SU-DHL-6 (cell line): ENCODE results near the gene SLF2.

Experiments
- H2AFZ ChIP-seq: fragments of 200-600 bp; sonication (generic); 2 replicates; pipeline ENCODE4 v1.6.1; 2014; ENCODE audit warnings: low read depth, mild to moderate bottlenecking, moderate library complexity, mixed read lengths, antibody characterized with exemption, low read length; ENCODE audit not compliant: severe bottlenecking
- H3F3A ChIP-seq: fragments of 200-600 bp; shearing (Covaris generic); 2 replicates; pipeline ENCODE4 v1.6.0; 2016; ENCODE audit warnings: antibody characterized with exemption, mild to moderate bottlenecking; ENCODE audit not compliant: insufficient read depth
- H3K27ac ChIP-seq: fragments of 200-600 bp; sonication (generic); 2 replicates; pipeline ENCODE4 v1.5.1; 2016; ENCODE audit warnings: low read depth, mild to moderate bottlenecking, low read length, moderate library complexity, mixed read lengths
- H3K27me3 ChIP-seq: fragments of 200-600 bp; sonication (generic), shearing (Covaris generic); 2 replicates; pipeline ENCODE4 v1.6.0; 2014; ENCODE audit warnings: mild to moderate bottlenecking, low read length
- H3K36me3 ChIP-seq: fragments of 200-600 bp; sonication (generic); 2 replicates; pipeline ENCODE4 v1.6.1; 2014; ENCODE audit warnings: mild to moderate bottlenecking, low read length, mixed read lengths
- H3K4me2 ChIP-seq: fragments of 300-600, 200-600 bp; shearing (Covaris generic), sonication (generic); 2 replicates; pipeline ENCODE4 v1.6.0; 2014; ENCODE audit warnings: low read length, low read depth, mild to moderate bottlenecking; ENCODE audit not compliant: poor library complexity, severe bottlenecking
- H3K4me3 ChIP-seq: fragments of 200-600 bp; sonication (generic); 2 replicates; pipeline ENCODE4 v1.5.1; 2014; ENCODE audit warnings: antibody characterized with exemption, low read length, mild to moderate bottlenecking, mixed read lengths; ENCODE audit not compliant: insufficient read depth, poor library complexity, severe bottlenecking
- H3K79me2 ChIP-seq: fragments of 200-600 bp; sonication (generic); 2 replicates; pipeline ENCODE4 v1.6.1; 2014; ENCODE audit warnings: mild to moderate bottlenecking, low read length, moderate library complexity; ENCODE audit not compliant: insufficient read depth
- H3K9ac ChIP-seq: fragments of 200-600 bp; sonication (generic); 2 replicates; pipeline ENCODE4 v1.7.0; 2014; ENCODE audit warnings: mild to moderate bottlenecking, low read length
- H3K9me2 ChIP-seq: fragments of 200-600 bp; sonication (generic); replicated peaks from 2 replicates; pipeline ENCODE4 v1.6.1; 2014; ENCODE audit warnings: low read length; ENCODE audit not compliant: insufficient read depth
- H3K9me3 ChIP-seq: fragments of 200-600 bp; sonication (generic); 2 replicates; pipeline ENCODE4 v1.6.1; 2014; ENCODE audit warnings: low read length, mixed read lengths; ENCODE audit not compliant: insufficient read depth
- H4K20me1 ChIP-seq: fragments of 200-600 bp; sonication (generic); 2 replicates; pipeline ENCODE4 v1.6.1; 2014; ENCODE audit warnings: low read depth, mild to moderate bottlenecking, antibody characterized with exemption, low read length, moderate library complexity, mixed read lengths
- CTCF ChIP-seq: fragments of 200-600 bp; sonication (generic); IDR thresholded peaks from one replicate; pipeline ENCODE4 v1.5.1; 2017; ENCODE audit warnings: antibody characterized with exemption, mild to moderate bottlenecking, low read length, moderate library complexity; ENCODE audit not compliant: insufficient read depth, poor library complexity, severe bottlenecking
- EZH2phosphoT487 ChIP-seq: fragments of 200-600 bp; sonication (generic), shearing (Covaris generic); conservative IDR thresholded peaks from 2 replicates; pipeline ENCODE4 v1.6.1; 2018; ENCODE audit warnings: mild to moderate bottlenecking, antibody characterized with exemption, low read length, moderate library complexity, mixed read lengths

Gene SLF2

GRCh38 chr10:100982916-100983830 is 70.4 kb downstream of the SLF2 start:
- Histone ChIP-seq H3K9me3 (no peaks in the 10 kb centered on the region), H3K9ac (no peak overlapping the region), H3K9me2 (no peaks in the 10 kb centered on the region), H2AFZ (no peak overlapping the region), H3K4me3 (no peak overlapping the region), H3K36me3 (no peaks in the 10 kb centered on the region), H4K20me1 (no peaks in the 10 kb centered on the region), H3K4me2 (no peak overlapping the region), H3K79me2 (peaks cover 20% of the 10 kb centered on the region), H3F3A (no peaks in the 10 kb centered on the region; the same call in 1 of the 2 replicates), H3K27me3 (no peaks in the 10 kb centered on the region), H3K27ac (no peak overlapping the region)
- TF ChIP-seq EZH2phosphoT487 (no peak), CTCF (no peak)

GRCh38 chr10:100983868-100984671 is 71.3 kb downstream of the SLF2 start:
- H4K20me1 ChIP-seq, result no peaks in the 10 kb centered on the region
- TF ChIP-seq CTCF (no peak), EZH2phosphoT487 (no peak)
- H2AFZ ChIP-seq, result no peak overlapping the region
- H3K79me2 ChIP-seq, result peaks cover 29% of the 10 kb centered on the region
- no peak overlapping the region for H3K9ac ChIP-seq
- no peaks in the 10 kb centered on the region for H3K27me3 ChIP-seq
- H3K9me2 ChIP-seq, result no peaks in the 10 kb centered on the region
- H3K9me3 ChIP-seq, result no peaks in the 10 kb centered on the region
- no peak overlapping the region for H3K4me3 ChIP-seq
- H3K4me2 ChIP-seq, result no peak overlapping the region
- no peak overlapping the region for H3K27ac ChIP-seq
- no peaks in the 10 kb centered on the region; the same call in 1 of the 2 replicates for H3F3A ChIP-seq
- no peaks in the 10 kb centered on the region for H3K36me3 ChIP-seq

- H3K4me2 ChIP-seq, result no peak overlapping the region
- H3K9me3 ChIP-seq, result no peaks in the 10 kb centered on the region
- no peaks in the 10 kb centered on the region; the same call in 1 of the 2 replicates for H3F3A ChIP-seq
- H2AFZ ChIP-seq, result no peak overlapping the region
- no peak overlapping the region for H3K9ac ChIP-seq
- H3K36me3 ChIP-seq, result no peaks in the 10 kb centered on the region
- H3K27ac ChIP-seq, result no peak overlapping the region
- no peak overlapping the region for H3K4me3 ChIP-seq
- no peaks in the 10 kb centered on the region for H4K20me1 ChIP-seq
- TF ChIP-seq CTCF (no peak), EZH2phosphoT487 (no peak)
- H3K79me2 ChIP-seq, result peaks cover 36% of the 10 kb centered on the region
- H3K9me2 ChIP-seq, result no peaks in the 10 kb centered on the region
- H3K27me3 ChIP-seq, result no peaks in the 10 kb centered on the region
Observed at GRCh38 chr10:100984672-100985177, 72.0 kb downstream of the SLF2 start.
